Fibroblast of the conjunctiva (primary cell): ENCODE results near the gene ASTN1.

Experiments used
- DNase-seq: peaks from one replicate; pipeline ENCODE4 v3.0.0-alpha.2; 2010; ENCODE audit warnings: low read depth

The ASTN1 gene

DNA sequence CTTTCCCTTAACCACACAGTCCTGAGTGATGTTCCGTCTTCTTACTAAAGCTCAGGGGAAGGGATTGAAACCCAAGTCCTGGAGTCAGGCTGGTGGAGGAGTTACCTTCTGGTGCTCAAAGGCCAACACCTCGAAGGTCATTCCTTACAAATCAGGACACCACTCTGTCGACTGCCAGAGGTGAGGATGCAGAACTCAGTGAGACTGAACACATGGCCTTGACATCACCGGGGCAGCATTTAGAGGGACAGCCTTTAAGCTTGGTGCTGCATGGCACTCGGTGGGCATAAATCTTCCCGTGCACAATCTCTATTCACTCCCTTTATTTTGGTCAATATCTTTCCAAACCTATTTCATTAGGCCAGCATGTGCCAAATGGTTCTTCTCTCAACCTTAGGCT lies 130.9 kb downstream of the ASTN1 start:
- no peak for DNase-seq

DNA sequence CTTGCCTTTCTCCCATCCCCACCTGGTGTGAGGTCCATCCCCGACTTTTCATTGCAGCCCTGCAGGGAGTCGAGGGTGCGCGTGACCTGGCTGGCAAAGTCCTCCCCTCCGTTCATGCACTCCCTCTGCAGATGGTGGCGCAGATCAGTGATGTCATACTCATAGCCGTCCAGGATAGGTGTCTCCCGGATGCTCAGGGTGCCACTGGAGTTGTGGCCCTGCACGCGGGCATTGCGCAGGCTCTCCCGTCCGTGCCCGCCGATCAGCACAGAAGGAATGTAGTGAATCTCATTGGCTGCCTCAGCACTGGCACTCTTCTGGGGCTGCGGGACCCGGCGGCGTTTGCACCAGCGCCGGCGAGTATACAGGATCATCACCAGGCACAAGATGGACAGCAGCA lies 132.1 kb downstream of the ASTN1 start:
- no peak for DNase-seq

DNA sequence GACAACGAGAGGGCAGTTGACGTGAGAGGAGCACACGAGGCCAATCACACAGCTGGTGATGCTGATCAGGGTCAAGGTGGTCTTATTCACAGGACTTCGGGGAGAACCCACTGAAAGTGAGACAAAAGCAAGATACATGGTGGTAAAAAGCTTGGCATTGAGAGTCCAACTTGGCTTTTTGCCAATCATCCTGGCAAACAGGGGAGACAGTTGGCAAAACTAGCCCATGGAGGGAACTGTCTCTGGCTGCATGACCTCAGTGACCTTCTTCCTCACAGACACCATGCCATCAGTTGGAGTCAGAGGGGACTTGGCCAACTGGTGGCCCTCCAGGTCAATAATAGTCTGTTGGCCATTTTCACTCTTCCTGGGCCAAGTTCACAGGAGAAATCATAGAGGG lies 139.9 kb downstream of the ASTN1 start:
- DNase-seq: no peak

DNA sequence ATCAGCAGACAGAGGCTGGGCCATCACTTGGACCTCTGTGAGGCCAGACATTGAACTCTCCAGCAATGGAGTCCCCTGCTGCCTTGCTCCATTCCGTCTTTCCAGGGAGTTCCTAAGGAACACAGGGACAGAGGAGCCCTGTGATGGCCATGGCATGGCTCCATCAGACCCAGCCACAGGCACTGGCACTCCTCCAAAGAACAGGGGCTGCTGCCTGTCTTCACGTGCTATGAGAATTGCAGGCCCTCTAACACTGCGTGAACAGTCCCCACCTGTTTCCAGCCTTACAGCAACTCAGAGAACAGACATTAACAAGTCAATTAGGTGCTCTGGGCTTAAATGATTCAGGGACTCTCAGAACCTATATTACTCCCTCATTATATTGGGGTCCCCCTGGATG lies 140.8 kb downstream of the ASTN1 start:
- DNase-seq: no peak

DNA sequence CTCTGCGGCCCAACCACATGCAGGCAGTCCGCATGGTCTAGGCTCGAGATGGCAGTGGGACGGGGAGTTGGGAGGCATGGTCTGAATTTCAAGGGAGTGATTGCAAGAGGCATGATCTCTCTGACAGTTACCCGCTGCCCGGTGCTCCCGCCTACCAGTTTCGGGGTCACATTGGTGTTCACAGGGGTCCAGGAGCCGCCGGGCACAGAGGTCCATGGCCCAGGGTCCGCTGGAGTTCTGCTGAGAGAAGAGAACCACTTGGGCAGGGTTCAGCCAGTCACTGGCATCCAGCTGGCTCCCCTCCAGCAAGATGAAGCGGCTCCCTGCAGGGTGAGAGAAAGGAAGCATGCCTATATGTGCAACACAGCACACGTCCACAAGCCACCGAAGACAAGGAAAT lies 141.3 kb downstream of the ASTN1 start:
- DNase-seq: no peak

DNA sequence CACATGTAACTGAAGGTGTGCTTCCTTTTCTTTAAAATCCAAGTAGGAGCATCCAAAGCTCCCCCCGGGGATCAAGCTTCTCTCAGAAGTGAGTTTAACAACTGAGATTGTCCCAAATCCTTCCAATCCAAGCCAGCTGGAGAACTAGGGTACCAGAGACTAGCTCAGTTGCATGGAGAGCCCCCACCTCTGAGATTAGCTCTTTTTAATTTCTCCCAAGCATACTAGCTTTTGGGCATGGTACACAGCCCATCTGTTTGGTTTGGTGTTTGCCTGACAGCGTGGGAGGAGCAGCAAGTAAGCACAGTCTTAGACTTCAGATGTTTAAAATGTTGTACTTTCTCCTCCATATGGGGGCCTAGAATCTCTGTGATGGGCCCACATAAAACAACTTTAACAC lies 142.8 kb downstream of the ASTN1 start:
- DNase-seq: no peak

DNA sequence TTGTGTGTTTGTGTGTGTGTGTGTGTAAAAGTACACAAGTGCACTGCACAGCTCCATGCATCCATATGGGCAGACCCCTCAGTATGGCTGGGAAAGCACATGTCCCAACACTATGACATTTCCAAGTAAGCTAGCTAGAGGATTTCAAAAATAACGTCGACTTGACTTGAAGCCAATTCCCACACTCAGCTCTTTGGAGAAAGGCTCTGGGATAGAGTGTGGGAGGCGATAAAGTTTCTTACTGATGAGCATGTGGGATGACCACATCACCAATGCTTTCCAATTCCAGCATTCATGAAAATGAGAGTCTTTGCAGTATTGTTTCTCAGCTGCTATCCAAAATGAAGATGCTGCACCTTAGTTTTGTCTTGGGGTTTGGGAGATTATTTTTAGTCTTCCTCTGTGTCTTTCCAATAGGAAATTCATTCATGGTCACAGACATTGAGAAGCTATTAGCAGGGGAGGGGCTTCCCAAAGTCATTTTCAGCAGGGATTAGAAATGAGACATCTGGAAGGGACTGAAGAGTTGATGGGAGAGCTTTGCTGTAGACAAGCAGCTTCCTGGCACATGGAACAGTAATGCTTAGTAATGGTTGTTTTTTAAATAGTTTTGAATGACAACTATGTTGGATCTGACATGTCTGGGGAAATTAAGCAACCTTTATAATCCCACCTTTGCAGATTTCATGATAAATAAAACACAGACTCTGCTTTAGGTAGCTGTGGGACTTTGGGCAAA lies 143.5 kb downstream of the ASTN1 start:
- no peak for DNase-seq

DNA sequence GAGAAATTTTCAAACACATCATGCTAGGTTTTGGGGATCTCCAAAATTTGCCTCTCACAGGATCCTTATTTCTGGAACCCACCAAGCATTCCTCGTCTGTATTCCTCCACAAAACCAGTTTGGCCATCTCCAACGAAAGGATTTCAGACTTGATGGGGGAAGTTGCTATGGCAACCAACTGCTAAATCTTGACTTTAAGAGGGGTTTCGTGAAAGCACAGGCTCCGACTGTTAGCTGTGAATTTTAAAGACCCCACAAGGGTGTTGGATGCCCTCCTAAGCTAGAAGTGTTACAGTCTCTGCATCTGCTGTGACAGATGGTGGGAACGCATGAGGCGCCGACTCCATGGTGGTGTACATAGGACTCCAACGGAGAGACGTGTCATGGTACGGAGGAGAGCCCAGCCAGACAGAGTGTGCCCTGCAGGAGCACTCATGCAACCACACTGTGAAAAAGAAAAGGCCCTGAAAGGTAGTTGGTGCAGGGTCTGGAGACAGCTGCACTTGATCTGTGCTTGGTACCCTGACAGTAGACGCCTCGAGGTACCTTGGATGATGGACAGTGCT lies 147.1 kb downstream of the ASTN1 start:
- no peak for DNase-seq

DNA sequence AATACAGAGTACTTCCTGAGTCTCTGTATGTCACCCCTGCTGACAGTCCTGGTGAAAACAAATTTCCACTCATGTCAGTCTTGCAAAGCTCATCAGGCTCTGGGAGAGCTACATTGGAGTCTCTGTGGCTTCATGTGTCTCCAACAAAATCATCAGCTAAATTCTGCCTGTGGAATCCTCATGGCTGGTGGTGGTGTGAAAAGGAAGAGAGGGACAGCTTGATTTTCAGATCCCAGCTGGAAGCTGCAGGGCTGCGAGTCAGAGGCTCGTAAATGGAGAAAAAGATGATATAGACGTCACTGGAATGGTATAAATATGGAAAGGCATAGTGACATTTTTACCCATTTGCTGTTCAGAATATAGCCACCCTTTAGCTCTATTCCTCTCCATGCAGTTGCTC lies 150.2 kb downstream of the ASTN1 start:
- DNase-seq: no peak

DNA sequence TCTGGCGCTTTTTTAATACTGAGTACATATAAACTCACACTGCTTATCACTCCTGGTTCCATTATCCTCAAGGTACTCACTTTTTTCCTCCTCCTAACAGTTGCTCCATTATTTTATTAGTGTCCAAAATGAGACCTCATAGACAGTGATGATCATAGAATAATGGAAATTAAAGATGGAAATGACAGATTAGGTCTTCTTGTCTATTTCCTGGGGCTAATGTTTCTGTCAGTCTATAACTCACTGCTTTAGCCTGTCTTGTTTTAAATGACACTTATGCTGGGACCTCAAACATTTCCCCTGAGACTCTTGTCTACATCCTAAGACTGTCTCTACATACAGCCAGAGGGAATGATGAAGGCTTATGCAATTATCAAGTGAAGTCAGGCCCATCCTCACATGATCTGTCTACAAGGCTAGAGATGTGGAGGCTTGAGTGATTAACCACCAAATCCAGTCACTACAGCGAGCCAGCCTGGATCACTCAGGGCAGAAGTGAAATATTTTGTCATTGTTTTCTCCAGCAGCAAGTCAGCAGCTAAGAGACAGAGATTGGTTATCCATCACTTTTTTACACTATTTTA lies 152.1 kb downstream of the ASTN1 start:
- no peak for DNase-seq

DNA sequence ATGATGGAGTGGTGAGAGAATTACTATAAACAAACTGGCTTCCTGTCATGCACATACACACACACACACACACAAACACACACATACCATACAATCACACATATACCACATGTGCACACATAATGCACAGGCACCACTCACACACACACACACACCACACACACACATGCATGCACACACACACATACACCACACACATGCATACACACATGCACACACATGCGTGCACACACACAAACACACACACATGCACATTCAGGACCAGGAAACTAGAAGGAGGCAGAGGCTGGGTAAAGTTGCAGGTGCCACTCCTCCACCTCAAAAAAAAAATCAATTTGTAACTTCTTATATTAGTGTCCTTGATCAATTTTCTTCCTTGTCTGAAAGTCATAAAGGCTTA lies 153.0 kb downstream of the ASTN1 start:
- DNase-seq: no peak

DNA sequence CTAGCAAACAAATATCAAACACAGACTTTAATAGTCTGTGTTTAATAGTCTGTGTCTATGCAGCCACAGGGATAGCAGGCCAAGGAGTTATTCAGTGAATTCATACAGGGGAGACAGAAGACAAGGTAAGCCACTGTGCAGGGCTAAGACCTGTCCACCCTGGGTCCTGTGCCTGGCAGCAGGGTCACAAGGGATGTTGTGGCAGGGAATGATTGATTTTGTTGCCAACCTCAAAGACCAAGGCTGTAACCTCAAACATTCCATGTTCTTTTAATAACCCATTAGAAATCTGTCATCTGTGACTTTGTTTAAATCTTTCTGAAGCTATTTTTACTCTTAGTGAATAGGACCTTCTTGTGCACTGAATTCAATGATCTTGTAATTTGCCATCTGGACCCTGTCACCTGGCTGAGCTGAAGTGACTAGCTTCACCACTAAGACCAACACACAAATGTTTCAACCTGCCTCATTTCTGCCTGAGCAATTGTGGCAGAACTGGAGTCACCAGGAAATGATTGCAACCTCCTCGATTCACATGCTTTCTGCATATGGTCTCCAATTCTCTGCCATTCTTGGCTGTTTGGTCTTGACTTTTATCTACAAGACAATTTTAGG lies 154.2 kb downstream of the ASTN1 start:
- no peak for DNase-seq

DNA sequence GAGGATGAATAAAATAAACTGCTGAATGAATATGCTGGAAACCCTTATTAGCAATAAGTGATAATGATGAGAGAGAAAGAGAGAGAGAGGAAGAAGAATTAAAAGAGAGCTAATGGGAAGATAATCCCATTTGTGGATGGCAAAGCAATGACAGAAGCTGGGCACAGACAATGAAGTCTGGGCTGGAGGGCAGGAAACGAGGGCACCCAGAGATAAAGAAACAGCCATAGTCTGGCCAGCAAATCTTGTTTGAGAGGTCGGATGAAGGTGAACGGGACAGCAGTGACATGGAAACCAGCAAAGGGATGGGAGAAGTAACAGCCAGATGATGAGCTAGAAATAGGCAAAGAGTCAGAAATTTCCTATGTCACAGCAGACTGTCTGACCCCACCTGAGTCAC lies 155.9 kb downstream of the ASTN1 start:
- no peak for DNase-seq

DNA sequence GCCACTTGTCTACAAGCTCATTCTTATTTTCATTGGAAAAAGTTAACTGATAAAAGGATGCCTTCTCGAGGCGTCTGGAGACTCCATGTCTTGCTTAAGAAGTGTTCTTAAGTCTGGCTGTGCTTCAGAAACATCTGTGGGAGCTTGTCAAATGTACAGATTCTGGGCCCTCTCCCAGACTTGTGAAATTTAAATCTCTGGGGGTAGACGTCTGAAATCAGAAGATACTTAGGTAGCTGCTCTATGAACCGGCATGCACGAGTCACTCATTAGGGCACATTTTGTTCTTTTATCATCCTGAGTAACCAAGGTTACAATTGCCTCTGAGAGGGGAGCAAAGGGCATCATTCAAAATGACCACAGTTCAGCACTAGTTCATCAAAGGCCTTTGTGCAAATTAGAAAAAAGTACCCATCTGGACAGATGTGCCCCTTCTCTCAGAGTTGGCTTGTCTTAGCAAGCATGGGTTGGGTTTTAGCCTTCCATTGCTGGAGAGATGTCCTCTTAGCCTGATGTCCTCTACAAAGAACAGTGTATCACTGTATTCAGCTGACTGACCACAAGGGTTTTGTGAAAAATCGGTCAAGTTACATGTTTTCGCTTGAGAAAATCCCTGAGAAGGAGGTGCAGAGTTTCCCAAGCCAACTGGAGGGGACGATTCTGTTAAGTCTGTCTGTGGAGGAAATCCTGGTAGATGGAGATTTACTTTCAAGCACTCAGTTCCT lies 156.9 kb downstream of the ASTN1 start:
- peak; percentile 9 for DNase-seq

DNA sequence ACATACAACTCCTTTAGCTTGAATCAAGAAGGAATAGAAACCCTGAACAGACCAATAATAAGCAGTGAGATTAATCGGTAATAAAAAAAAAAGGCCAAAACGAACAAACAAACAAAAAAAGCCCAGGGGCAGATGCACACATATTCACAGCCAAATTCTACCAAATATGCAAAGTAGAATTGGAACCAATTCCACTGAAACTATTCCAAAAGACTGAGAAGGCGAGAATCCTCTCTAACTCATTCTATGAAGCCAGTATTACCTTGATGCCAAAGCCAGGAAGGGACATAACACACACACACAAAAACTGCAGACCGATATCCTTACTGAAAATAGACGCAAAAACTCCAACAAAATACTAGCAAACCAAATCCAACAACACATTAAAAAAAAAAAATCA lies 161.6 kb downstream of the ASTN1 start:
- DNase-seq: no peak

DNA sequence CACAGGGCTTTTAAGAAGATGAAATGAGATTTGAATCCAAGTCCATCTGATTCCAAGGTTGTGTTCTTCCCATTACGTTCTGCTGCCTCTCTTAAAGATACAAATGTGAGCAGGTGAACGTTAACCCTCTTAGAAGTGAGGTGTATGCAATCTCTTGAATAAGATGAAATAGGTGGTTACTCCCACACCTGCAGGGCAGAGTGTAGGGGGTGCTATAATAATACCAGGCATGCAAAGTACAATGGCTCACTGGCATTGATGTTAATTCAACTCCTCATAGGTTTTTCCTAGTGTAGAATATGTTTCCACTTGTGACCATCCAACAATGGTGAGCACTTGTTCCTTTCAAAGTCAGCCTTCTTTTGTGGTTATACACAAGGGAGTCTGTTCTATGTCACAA lies 163.0 kb downstream of the ASTN1 start:
- DNase-seq: no peak

DNA sequence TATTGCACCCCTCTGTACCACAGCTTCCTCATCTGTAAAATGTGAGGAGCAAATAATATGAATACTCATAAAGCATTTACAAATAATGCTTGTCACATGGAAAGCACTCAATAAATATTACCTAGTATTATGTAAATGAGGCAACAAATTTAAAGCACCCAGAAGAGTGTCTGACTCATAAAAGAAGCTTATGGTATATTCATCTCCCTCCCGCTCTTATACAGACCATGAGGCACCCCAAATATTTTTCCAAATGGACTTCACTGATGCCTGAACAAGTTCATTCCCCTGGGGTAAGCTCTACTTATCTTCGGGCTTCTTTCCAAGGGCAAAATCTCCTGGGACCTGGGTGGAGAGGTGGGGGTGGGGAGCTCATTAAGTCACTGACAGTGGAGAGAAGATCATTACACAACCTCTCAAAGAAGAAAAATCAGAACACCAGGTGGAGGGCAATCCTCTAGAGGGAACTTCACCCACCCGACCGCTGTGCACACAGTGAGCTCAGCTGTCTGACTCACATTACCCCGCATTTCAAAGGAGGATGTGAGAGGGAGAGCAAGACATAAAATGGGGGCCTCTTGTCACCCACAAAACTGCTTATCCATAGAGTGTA lies 166.2 kb downstream of the ASTN1 start:
- no peak for DNase-seq

DNA sequence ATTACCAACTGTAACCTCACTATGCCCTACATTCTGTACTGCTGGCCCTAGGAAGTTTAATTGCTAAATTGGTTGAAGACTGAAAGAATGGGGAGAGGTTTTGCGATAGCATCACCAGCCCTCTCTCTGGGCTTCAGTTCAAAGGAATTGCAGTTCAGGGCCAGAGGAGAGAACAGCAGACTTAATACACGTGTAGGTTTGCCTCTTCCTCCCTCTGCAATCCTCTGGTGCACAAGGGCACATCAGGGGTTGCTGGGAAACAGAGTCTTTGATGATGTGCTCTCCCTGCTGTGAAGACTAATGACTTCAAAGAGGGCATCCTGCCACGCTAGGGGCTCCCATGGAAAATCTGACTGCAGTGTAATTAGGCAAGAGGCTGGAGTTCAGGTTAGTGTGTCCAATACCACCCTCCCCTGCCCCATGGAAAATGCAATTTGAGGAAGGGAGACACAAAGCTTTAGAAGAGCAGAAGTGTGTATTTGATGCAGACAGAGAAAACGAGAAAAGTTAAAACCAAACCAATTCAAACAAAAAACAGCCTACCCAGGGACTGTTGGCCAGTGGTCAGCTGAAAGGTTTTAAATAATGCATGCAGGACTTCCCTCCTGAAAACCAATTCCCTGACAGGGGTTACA lies 167.9 kb downstream of the ASTN1 start:
- DNase-seq: no peak

DNA sequence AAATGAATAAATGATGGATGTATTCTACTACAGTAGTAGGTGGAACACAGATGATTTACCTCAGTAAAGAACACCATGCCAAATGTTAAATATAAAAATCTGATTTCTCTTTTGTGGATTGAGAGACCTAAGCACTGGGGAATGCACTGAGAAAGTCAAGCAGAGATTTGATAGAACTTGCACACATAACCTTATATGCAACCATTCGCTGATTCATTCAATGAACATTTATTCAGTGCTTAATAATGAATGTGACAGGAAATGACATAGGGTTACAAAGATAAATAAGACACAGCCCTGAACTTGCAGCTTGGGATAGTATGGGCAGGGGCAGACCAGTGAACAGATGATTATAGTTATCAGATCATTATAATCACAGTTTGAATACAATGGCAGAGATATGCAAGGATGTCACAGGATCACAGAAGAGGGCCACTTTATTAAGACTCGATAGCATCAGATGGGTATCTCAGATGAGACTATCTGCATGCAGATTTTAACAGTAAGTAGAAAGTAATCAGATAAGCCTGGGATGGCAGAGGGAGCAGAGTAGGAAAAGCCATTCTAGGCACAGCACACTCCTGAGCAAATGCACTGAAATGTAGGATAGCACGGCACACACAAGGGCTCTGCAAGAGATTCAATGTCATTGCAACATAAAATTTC lies 169.4 kb downstream of the ASTN1 start:
- no peak for DNase-seq

DNA sequence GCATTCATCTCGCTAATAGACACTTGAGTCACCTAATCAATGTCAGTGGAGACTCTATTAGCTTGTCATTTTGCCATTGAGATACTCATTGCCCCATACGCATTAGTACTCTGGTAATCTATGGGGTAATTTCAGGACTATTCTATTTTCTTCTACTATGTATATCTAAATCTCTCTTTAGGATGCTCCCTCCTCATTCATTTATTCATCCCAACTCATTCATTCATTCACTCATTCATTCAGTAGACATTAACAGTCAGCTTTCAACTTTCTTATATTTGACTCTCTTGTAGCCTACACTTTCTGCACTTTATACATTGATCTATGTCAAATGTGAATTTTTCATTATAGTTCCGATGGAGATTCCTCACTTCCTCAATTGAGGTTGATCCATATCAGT lies 170.9 kb downstream of the ASTN1 start:
- DNase-seq: no peak

DNA sequence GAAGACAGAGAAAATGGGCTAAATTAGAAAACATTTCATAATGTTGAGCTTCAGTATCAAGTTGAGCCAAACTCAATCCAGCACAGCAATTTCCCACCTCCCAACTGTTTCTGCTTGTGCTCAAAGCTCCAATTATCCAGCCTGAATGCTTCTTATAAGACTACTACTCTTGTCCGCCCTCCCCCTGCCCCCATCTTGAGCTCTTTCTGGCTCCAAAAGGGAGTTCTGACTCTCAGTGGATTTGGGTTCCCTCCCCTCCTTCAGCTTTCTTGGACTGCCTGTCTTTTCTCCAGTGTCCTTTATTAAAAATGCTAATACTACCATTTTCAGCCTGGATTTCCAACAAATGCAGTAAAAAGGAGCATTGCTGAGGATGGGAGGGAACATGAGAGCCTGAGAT lies 174.8 kb downstream of the ASTN1 start:
- no peak for DNase-seq
